ENCODE measurements around the gene TMEFF2. TPM values are rescaled to one million over a fixed set of nuclear protein-coding genes. Genes with fewer than 3 reads are reported as not detected.

Gene TMEFF2
- total RNA-seq, 6 experiments from 2014 or later, result 0.18 to 0.25 (median 0.22) TPM; not detected in 3

DNA sequence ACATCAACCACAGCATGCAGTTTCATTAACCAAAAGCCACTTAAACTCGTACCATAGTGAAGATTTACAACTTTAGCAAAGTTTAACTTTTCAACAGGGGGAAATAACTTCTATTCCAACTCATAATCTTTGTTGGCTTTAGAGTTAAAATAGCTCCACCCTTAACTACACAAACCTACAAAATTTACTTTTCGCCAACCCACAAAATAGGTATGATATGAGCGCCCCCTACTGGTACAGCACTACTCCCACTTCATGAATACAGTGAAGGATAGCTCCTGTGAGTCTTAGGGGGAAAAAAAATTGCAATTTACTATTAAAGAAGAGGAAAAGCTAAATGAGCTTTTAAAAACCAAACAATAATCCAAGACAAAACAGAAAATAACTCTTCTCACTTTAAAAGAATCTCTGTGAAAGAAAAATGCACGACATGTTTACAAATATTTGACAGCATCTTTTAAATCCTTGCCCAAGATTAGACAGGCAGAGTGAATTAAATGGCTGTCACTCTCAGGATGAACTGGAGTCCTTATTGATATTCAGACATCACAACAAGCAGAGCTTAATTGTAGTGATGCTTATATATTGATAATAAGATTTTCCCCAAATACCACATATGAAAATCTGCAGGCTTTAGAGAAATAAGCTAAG lies 32.2 kb downstream of the TMEFF2 start:
- Mint-ChIP-seq H3K27ac (no peak overlapping the region), H3K9me3 (no peaks in the 10 kb centered on the region), H3K27me3 (ENCODE audit: insufficient read depth) (peaks cover 5% of the 10 kb centered on the region; the same call in 1 of the 2 replicates), H3K4me3 (no peak overlapping the region), H3K36me3 (ENCODE audit: low read depth) (no peaks in the 10 kb centered on the region), H3K4me1 (ENCODE audit: low read depth) (peaks cover 12% of the 10 kb centered on the region)
- TF ChIP-seq CTCF (IDR thresholded peaks at IDR 0.05), result peak; percentile 99
- DNase-seq, result peak; percentile 71

DNA sequence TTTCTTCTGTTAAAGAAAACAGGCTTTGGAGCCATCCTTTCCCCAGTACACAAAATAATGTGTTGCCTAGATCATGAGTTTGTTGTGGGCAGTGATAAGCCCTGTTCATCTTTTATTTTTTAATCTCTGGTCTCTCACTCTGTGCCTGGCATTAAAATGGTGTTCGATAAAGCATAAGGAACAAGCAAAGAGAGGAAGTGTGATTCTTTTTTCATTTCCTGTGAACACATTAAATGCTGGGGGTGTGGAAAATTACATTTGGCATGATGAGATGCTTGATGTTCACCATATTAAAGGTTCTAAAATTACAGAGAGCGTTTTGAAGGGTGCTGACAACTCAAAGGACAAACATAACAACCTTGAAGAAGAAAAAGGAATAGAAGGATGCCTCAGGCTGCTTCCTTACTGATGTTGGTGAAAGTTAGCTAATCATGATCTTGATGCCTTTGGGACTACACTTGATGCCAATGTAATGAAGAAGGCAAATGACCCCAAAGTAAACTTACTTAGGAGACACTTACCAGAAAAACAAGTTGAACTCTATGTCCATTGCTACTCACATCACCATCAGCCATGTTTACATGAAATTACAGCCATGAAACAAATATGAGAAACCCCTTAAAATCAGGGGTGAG lies 33.0 kb downstream of the TMEFF2 start:
- Mint-ChIP-seq H3K4me1 (ENCODE audit: low read depth) (peaks cover 12% of the 10 kb centered on the region), H3K9me3 (no peaks in the 10 kb centered on the region), H3K36me3 (ENCODE audit: low read depth) (no peaks in the 10 kb centered on the region), H3K27ac (no peak overlapping the region), H3K27me3 (ENCODE audit: insufficient read depth) (peaks cover 4% of the 10 kb centered on the region; the same call in 1 of the 2 replicates), H3K4me3 (no peak overlapping the region)
- DNase-seq, result no peak
- no peak for TF ChIP-seq CTCF (IDR thresholded peaks at IDR 0.05)

DNA sequence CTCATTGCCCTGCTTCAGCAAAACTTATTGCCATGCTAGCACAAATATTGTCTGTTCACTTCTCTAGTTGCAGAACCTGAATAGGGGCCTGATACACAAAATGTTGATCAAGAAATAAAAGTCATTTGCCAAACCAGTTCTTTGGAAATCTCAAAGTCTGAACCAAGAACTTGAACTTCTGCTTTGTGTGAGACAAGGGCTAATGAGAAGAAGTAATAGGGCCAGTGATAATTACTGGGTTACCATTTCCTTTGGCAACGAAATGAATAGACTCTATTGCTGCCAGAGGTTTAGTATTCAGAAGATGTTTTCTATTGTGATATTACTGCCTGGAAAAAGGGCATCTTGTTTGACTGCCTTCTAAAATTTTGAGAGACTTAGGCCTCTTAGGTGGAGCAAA lies 35.0 kb downstream of the TMEFF2 start:
- H3K9me3 Mint-ChIP-seq, result no peaks in the 10 kb centered on the region
- no peak overlapping the region for H3K4me3 Mint-ChIP-seq
- no peak for DNase-seq
- no peak for TF ChIP-seq CTCF (IDR thresholded peaks at IDR 0.05)
- H3K27ac Mint-ChIP-seq, result no peak overlapping the region
- H3K4me1 Mint-ChIP-seq (ENCODE audit: low read depth), result peaks cover 12% of the 10 kb centered on the region
- H3K36me3 Mint-ChIP-seq (ENCODE audit: low read depth), result no peaks in the 10 kb centered on the region
- H3K27me3 Mint-ChIP-seq (ENCODE audit: insufficient read depth), result peaks cover 4% of the 10 kb centered on the region; the same call in 1 of the 2 replicates

GRCh38 chr2:192159208-192159607 lies 35.5 kb downstream of the TMEFF2 start:
- peaks cover 12% of the 10 kb centered on the region for H3K4me1 Mint-ChIP-seq (ENCODE audit: low read depth)
- H3K27ac Mint-ChIP-seq, result no peak overlapping the region
- no peaks in the 10 kb centered on the region for H3K9me3 Mint-ChIP-seq
- DNase-seq, result no peak
- H3K4me3 Mint-ChIP-seq, result no peak overlapping the region
- TF ChIP-seq CTCF (IDR thresholded peaks at IDR 0.05), result no peak
- no peaks in the 10 kb centered on the region for H3K36me3 Mint-ChIP-seq (ENCODE audit: low read depth)
- H3K27me3 Mint-ChIP-seq (ENCODE audit: insufficient read depth), result peaks cover 4% of the 10 kb centered on the region; the same call in 1 of the 2 replicates

DNA sequence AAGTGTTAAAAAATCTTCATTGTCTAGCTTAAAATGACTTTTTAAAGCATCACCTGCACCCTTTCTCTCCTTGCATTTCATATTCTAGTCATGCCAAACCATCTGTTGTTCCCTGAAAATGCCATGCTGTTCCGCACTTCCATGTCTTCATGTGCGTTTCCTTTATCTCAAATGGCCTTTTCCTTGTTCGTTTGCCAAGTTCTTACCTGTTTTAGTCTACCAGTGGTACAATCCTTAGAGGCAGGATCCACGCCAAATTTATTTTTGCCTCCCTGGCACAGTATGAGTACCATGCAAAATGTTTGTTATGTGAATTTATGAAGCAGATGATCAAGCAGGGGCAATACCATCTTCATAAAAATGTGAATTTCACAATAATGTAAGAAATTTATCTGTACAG lies 37.0 kb downstream of the TMEFF2 start:
- Mint-ChIP-seq H3K36me3 (ENCODE audit: low read depth) (no peaks in the 10 kb centered on the region), H3K27ac (no peak overlapping the region), H3K4me1 (ENCODE audit: low read depth) (peaks cover 12% of the 10 kb centered on the region), H3K27me3 (ENCODE audit: insufficient read depth) (0 out of 2 replicates have a peak, but pooled peaks cover 1% of the 10 kb centered on the region), H3K4me3 (no peak overlapping the region), H3K9me3 (no peaks in the 10 kb centered on the region)
- TF ChIP-seq CTCF (IDR thresholded peaks at IDR 0.05), result no peak
- DNase-seq, result no peak
